ENCODE data around the gene DHX57. TPM values are rescaled to one million over a fixed set of nuclear protein-coding genes. Genes with fewer than 3 reads are reported as not detected.

Gene DHX57
- total RNA-seq, 1 donor from 2014 or later, result 20.4 TPM

GRCh38 chr2:38887347-38887746, 11.6 kb upstream of the DHX57 start:
- intact Hi-C loops (cut with micrococcal nuclease), result no loop called here
- Mint-ChIP-seq H3K36me3 (ENCODE audit: low read depth) (no peaks in the 10 kb centered on the region), H3K27me3 (no peaks in the 10 kb centered on the region), H3K27ac (no peak overlapping the region), H3K4me3 (no peak overlapping the region), H3K4me1 (no peaks in the 10 kb centered on the region), H3K9me3 (no peaks in the 10 kb centered on the region)
- TF ChIP-seq CTCF (IDR thresholded peaks at IDR 0.05), result no peak
- ChIA-PET CTCF (no interaction called here), POLR2A (no interaction called here)
- ATAC-seq (ENCODE audit: low read depth), result no peak
- DNase-seq, result no peak

GRCh38 chr2:38886063-38886462, 10.3 kb upstream of the DHX57 start:
- TF ChIP-seq CTCF (IDR thresholded peaks at IDR 0.05), result no peak
- Mint-ChIP-seq H3K9me3 (no peaks in the 10 kb centered on the region), H3K4me1 (no peaks in the 10 kb centered on the region), H3K4me3 (no peak overlapping the region), H3K27ac (no peak overlapping the region), H3K36me3 (ENCODE audit: low read depth) (no peaks in the 10 kb centered on the region), H3K27me3 (no peaks in the 10 kb centered on the region)
- ATAC-seq (ENCODE audit: low read depth) (no peak), DNase-seq (no peak)
- POLR2A ChIA-PET, result no interaction called here
- intact Hi-C loops (cut with micrococcal nuclease), result no loop called here
- CTCF ChIA-PET, result no interaction called here

GRCh38 chr2:38876407-38876806, 673 bp upstream of the DHX57 start:
- peaks cover 19% of the 10 kb centered on the region for H3K36me3 Mint-ChIP-seq (ENCODE audit: low read depth)
- no peak for TF ChIP-seq CTCF (IDR thresholded peaks at IDR 0.05)
- peak overlapping the region; percentile 79 for H3K27ac Mint-ChIP-seq
- peaks cover 22% of the 10 kb centered on the region for H3K4me1 Mint-ChIP-seq
- intact Hi-C loops (cut with micrococcal nuclease), result loop anchor here (1.0 to 5.0 kb wide), 2 partner anchors 39 to 499 kb away; partner anchors contain the start of gene ATL2
- ATAC-seq (ENCODE audit: low read depth), result no peak
- H3K4me3 Mint-ChIP-seq, result peak overlapping the region; percentile 93
- DNase-seq, result no peak
- no peaks in the 10 kb centered on the region for H3K27me3 Mint-ChIP-seq
- peaks cover 4% of the 10 kb centered on the region for H3K9me3 Mint-ChIP-seq
- CTCF ChIA-PET, result interaction anchor here (1.5 kb wide), 1 partner anchor 70 kb away, joined by 3 read pairs; no protein-coding TSS in a partner anchor
- POLR2A ChIA-PET, result interaction anchor here (0.6 to 2.1 kb wide), 2 partner anchors 122 to 125 kb away, joined by 4 to 32 read pairs; partner anchors contain the start of gene SRSF7

GRCh38 chr2:38875227-38875575, 533 bp downstream of the DHX57 start:
- ChIA-PET POLR2A (interaction anchor here (2.1 kb wide), 1 partner anchor 124 kb away, joined by 32 read pairs; the partner anchor contains the start of gene SRSF7), CTCF (interaction anchor here (1.5 kb wide), 1 partner anchor 71 kb away, joined by 3 read pairs; no protein-coding TSS in a partner anchor)
- Mint-ChIP-seq H3K4me1 (peaks cover 22% of the 10 kb centered on the region), H3K27me3 (no peaks in the 10 kb centered on the region), H3K27ac (peak overlapping the region; percentile 79), H3K9me3 (peaks cover 7% of the 10 kb centered on the region), H3K4me3 (peak overlapping the region; percentile 93), H3K36me3 (ENCODE audit: low read depth) (peaks cover 22% of the 10 kb centered on the region)
- DNase-seq (no peak), ATAC-seq (ENCODE audit: low read depth) (no peak)
- intact Hi-C loops (cut with micrococcal nuclease), result loop anchor here (1.0 to 5.0 kb wide), 4 partner anchors 38 to 272 kb away; partner anchors contain the start of genes GEMIN6 and SRSF7
- TF ChIP-seq CTCF (IDR thresholded peaks at IDR 0.05), result no peak

- ChIA-PET CTCF (no interaction called here), POLR2A (interaction anchor here (1.1 kb wide), 1 partner anchor 123 kb away, joined by 4 read pairs; the partner anchor contains the start of gene SRSF7)
- no peak overlapping the region for H3K27ac Mint-ChIP-seq
Measured at GRCh38 chr2:38873763-38874162, 2.0 kb downstream of the DHX57 start.

More at GRCh38 chr2:38873763-38874162, 2.0 kb downstream of the DHX57 start:
- DNase-seq (no peak), ATAC-seq (ENCODE audit: low read depth) (no peak)
- intact Hi-C loops (cut with micrococcal nuclease), result loop anchor here (2.0 kb wide), 1 partner anchor 95 kb away; the partner anchor contains the start of gene GEMIN6
- Mint-ChIP-seq H3K27me3 (no peaks in the 10 kb centered on the region), H3K36me3 (ENCODE audit: low read depth) (peaks cover 27% of the 10 kb centered on the region), H3K9me3 (peaks cover 13% of the 10 kb centered on the region), H3K4me3 (no peak overlapping the region), H3K4me1 (peaks cover 23% of the 10 kb centered on the region)
- no peak for TF ChIP-seq CTCF (IDR thresholded peaks at IDR 0.05)

Measured in activated B cell treated with CpG ODN at 0.5 μM for 24 hours (primary cell).